ENCODE measurements around the gene ABCC5. TPM values are rescaled to one million over a fixed set of nuclear protein-coding genes. Genes with fewer than 3 reads are reported as not detected.

The ABCC5 gene
- total and polyA plus RNA-seq, 2 of the 8 experiments (the other 6 are each of a cell fraction or from before 2014, with no cell fraction given): 25.3 to 40.8 TPM

DNA sequence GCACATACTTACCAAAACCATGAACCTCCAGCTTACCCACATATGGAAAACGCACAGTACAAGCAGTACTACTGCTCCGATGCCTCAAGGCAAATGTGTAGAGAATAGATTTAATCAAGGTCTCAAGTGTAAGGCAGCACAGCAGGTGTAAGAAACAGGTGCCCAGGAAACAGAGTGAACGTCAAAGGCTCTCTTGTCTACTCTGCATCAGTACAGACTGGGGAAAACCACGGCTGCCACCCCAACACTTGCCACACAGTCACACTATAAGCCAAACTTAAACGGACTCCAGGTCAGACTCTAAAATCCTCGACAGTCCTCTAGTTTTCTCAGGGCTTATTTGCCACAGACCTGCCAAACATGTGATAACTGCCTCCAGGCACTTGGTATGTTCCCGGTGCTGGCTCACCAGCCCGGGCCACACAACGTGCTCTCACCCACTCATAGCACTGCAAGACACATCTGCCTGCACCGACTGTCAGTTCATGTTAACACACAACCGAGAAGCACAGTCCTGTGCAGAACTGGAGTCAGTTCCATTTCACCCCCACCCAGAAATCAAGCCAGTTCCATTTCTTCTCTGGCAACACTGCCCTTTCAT lies 30.6 kb downstream of the ABCC5 start:
- Histone ChIP-seq H2BK5ac (ENCODE audit: low read depth, low read length) (no peak overlapping the region; the same call in 1 of the 2 replicates), H2AFZ (ENCODE audit: low read length) (no peak overlapping the region), H3K79me1 (ENCODE audit: low read depth, low read length) (no peaks in the 10 kb centered on the region; the same call in 1 of the 2 replicates), H2BK120ac (replicated peaks; ENCODE audit: low read depth, low read length) (no peak overlapping the region), H3K27me3 (replicated peaks in 1 of 4; ENCODE audit: control insufficient read depth in 3 of 4, extremely low read depth in 1 of 4, insufficient read depth in 3 of 4, low read length in 3 of 4) (no peaks in the 10 kb centered on the region), H3K27ac (ENCODE audit: low read depth, low read length) (no peak overlapping the region), H3K9ac (replicated peaks in 1 of 4; ENCODE audit: extremely low read depth in 1 of 4, low read depth in 3 of 4, low read length in 3 of 4) (no peak overlapping the region), H4K91ac (replicated peaks; ENCODE audit: insufficient read length, low read length) (no peak overlapping the region), H3K79me2 (ENCODE audit: control insufficient read depth in 1 of 2, insufficient read depth in 2 of 2, low read length in 2 of 2) (no peaks in the 10 kb centered on the region), H3K23ac (ENCODE audit: insufficient read length) (no peak overlapping the region), H3K14ac (ENCODE audit: insufficient read length) (no peak overlapping the region), H3K4me1 (replicated peaks in 1 of 4; ENCODE audit: control insufficient read depth in 3 of 4, insufficient read depth in 4 of 4, low read length in 3 of 4) (peaks cover 2 to 11% (median 7%) of the 10 kb centered on the region in 4 experiments; a peak in 6 of 7 replicates), H3K23me2 (ENCODE audit: low read depth, low read length) (peaks cover 2% of the 10 kb centered on the region; the same call in 1 of the 2 replicates), H3K9me3 (ENCODE audit: insufficient read depth in 2 of 2, low read depth in 1 of 2, low read length in 1 of 2) (no peaks in the 10 kb centered on the region), H4K20me1 (replicated peaks in 1 of 2; ENCODE audit: control insufficient read depth in 1 of 2, insufficient read depth in 2 of 2, low read length in 2 of 2) (peaks cover 0 to 1% of the 10 kb centered on the region in 2 experiments), H4K8ac (ENCODE audit: extremely low read depth, insufficient read depth, low read length) (no peak overlapping the region), H2BK20ac (ENCODE audit: low read length) (no peak overlapping the region), H3K4me3 (ENCODE audit: extremely low read depth in 1 of 4, insufficient read depth in 2 of 4, low read depth in 3 of 4, low read length in 4 of 4) (no peak overlapping the region), H3K4me2 (ENCODE audit: insufficient read depth in 1 of 2, low read depth in 2 of 2, low read length in 2 of 2) (no peak overlapping the region), H2BK12ac (ENCODE audit: low read depth, low read length) (no peak overlapping the region), H2AK5ac (ENCODE audit: low read depth, low read length) (no peak overlapping the region), H3K36me3 (ENCODE audit: control insufficient read depth in 2 of 4, insufficient read depth in 4 of 4, low read length in 3 of 4) (peaks cover 3 to 18% (median 10%) of the 10 kb centered on the region in 4 experiments; a peak in 6 of 8 replicates), H4K5ac (ENCODE audit: insufficient read length, low read depth, low read length) (no peak overlapping the region), H2BK15ac (ENCODE audit: low read length) (no peak overlapping the region), H3K56ac (replicated peaks; ENCODE audit: insufficient read length, low read depth, low read length) (no peak overlapping the region), H3K18ac (ENCODE audit: extremely low read depth, low read length) (no peak overlapping the region), H3K4ac (replicated peaks; ENCODE audit: insufficient read length, low read depth, low read length) (no peak overlapping the region)
- DNase-seq (ENCODE audit: low read depth in 1 of 2, low spot score in 2 of 2) (no peak), FAIRE-seq (no peak)
- POLR2A ChIA-PET (ENCODE audit: partially characterized antibody): no interaction called here
- CTCF ChIA-PET (ENCODE audit: partially characterized antibody): interaction anchor here (1.1 to 1.6 kb wide), 2 partner anchors 58 to 157 kb away, joined by 3 read pairs; no protein-coding TSS in a partner anchor
- 83% methylated on average over 11 of the region's 11 CpGs; no CpG with 5 or more reads in 1 of the 2 experiments for WGBS, 2 experiments (ENCODE audit: extremely low coverage in 1 of 2, insufficient coverage in 1 of 2, insufficient read length in 1 of 2, insufficient replicate concordance in 2 of 2, low coverage in 1 of 2, low lambda C conversion rate in 2 of 2, missing lambda C conversion rate in 1 of 2)
- TF ChIP-seq MAX (IDR thresholded peaks at IDR 0.05) (no peak), NRF1 (IDR thresholded peaks at IDR 0.05; ENCODE audit: low read depth, low read length) (no peak), EGR1 (IDR thresholded peaks at IDR 0.05; ENCODE audit: borderline replicate concordance, low read depth, low read length) (no peak), SIX5 (IDR thresholded peaks at IDR 0.05; ENCODE audit: low read depth, low read length) (no peak), SIRT6 (IDR thresholded peaks at IDR 0.05; ENCODE audit: low read length) (no peak), EZH2 (IDR thresholded peaks at IDR 0.05; ENCODE audit: low read depth, low read length, severe bottlenecking) (no peak), HDAC6 (IDR thresholded peaks at IDR 0.05; ENCODE audit: low read depth, low read length) (no peak), POLR2A (IDR thresholded peaks at IDR 0.05; ENCODE audit: control extremely low read depth in 1 of 2, low read depth in 2 of 2, low read length in 2 of 2) (no peak), CREB1 (IDR thresholded peaks at IDR 0.05) (no peak), CHD1 (IDR thresholded peaks at IDR 0.05; ENCODE audit: low read depth, low read length) (no peak), SUZ12 (IDR thresholded peaks at IDR 0.05; ENCODE audit: low read length) (no peak), CTBP2 (IDR thresholded peaks at IDR 0.05; ENCODE audit: borderline replicate concordance, insufficient read depth, insufficient read length, low read length) (no peak), HDAC2 (IDR thresholded peaks at IDR 0.05; ENCODE audit: borderline replicate concordance in 1 of 2, low read depth in 2 of 2, low read length in 2 of 2) (no peak)

Measured in H1 (cell line).